Measurements from ENCODE around the gene CMBL. TPM values are rescaled to one million over a fixed set of nuclear protein-coding genes. Genes with fewer than 3 reads are reported as not detected.
A peak's percentile ranks its signal among the peaks of the same experiment; 100 is the strongest.

CMBL gene
- total RNA-seq = 10 to 100 TPM; 10.4 to 20.5 TPM
- 34.9 TPM for polyA plus RNA-seq (2013, experiment 1 of 2)
- polyA plus RNA-seq (2013, experiment 2 of 2) = 26.8 TPM
- long read RNA-seq, experiment 1, transcript CMBL-201 (6 exons, 2,335 nt) = major isoform, 6 of 11 reads
- long read RNA-seq, experiment 1, partial matches to known transcripts = 0 of 11 reads
- long read RNA-seq, experiment 1, other reads (novel, unspliced or antisense) = 4 of 11 reads
- long read RNA-seq, experiment 2, transcript CMBL-201 (6 exons, 2,335 nt) = major isoform, 27 of 32 reads
- long read RNA-seq, experiment 2, partial matches to known transcripts = 2 of 32 reads
- long read RNA-seq, experiment 2, other reads (novel, unspliced or antisense) = 2 of 32 reads
- long read RNA-seq, experiment 3, transcript CMBL-201 (6 exons, 2,335 nt) = major isoform, 21 of 26 reads
- long read RNA-seq, experiment 3, partial matches to known transcripts = 0 of 26 reads
- long read RNA-seq, experiment 3, other reads (novel, unspliced or antisense) = 2 of 26 reads
- long read RNA-seq, experiment 4, transcript CMBL-201 (6 exons, 2,335 nt) = major isoform, 12 of 17 reads
- long read RNA-seq, experiment 4, partial matches to known transcripts = 3 of 17 reads
- long read RNA-seq, experiment 4, other reads (novel, unspliced or antisense) = 2 of 17 reads

- H3K36me3 Mint-ChIP-seq (ENCODE audit: low read depth) = peaks cover 2% of the 10 kb centered on the region
- peaks cover 16% of the 10 kb centered on the region for H3K4me1 Mint-ChIP-seq
- peaks cover 13% of the 10 kb centered on the region for H3K27me3 Mint-ChIP-seq (ENCODE audit: insufficient read depth)
- H3K9ac ChIP-seq (ENCODE audit: extremely low read depth, low read length, poor library complexity, severe bottlenecking) = peak within 1 kb of the TSS; percentile 36
- H3K4me3 ChIP-seq (ENCODE audit: low read length) = peak within 1 kb of the TSS; percentile 85
- 8 to 9% methylated on average over 27 to 56 of the region's 56 CpGs for WGBS, 2 experiments (ENCODE audit: insufficient coverage in 1 of 2, insufficient read length in 1 of 2)
- no peak for TF ChIP-seq CTCF (conservative IDR thresholded peaks at IDR 0.05)
- peaks cover 2% of the 10 kb centered on the region for H3K9me3 Mint-ChIP-seq
- H3K9me3 ChIP-seq (ENCODE audit: control insufficient read depth, low read length) = peaks cover 6% of the 10 kb centered on the region
- peak within 1 kb of the TSS; percentile 72 for H3K4me3 Mint-ChIP-seq
- H3K27me3 ChIP-seq (ENCODE audit: control insufficient read depth, insufficient read depth, low read length, poor library complexity, severe bottlenecking) = peaks cover 6% of the 10 kb centered on the region
- H3K4me1 ChIP-seq (ENCODE audit: control insufficient read depth, insufficient read depth, low read length) = no peaks in the 10 kb centered on the region
- H3K27ac ChIP-seq (ENCODE audit: low read depth, low read length) = no peak within 1 kb of the TSS
- H3K27ac Mint-ChIP-seq = no peak within 1 kb of the TSS
- no peaks in the 10 kb centered on the region for H3K36me3 ChIP-seq (ENCODE audit: control insufficient read depth, insufficient read depth, low read length)
- DNase-seq = peak; percentile 80
These were observed at the start of gene CMBL for GRCh38 chr5:10307206-10308148. CMBL (minus strand) TSS chr5:10307902; CDS start chr5:10290762, 17,140 bp downstream.

- DNase-seq = no peak
- H3K9me3 Mint-ChIP-seq = no peaks in the 10 kb centered on the region
- H3K36me3 ChIP-seq (ENCODE audit: control insufficient read depth, insufficient read depth, low read length) = peaks cover 6% of the 10 kb centered on the region
- peaks cover 10% of the 10 kb centered on the region for H3K4me1 ChIP-seq (ENCODE audit: control insufficient read depth, insufficient read depth, low read length)
- 60 to 67% methylated on average over 6 to 16 of the region's 16 CpGs for WGBS, 2 experiments (ENCODE audit: insufficient coverage in 1 of 2, insufficient read length in 1 of 2)
- peak overlapping the region; percentile 99 for H3K4me3 ChIP-seq (ENCODE audit: low read length)
- peak overlapping the region; percentile 96 for H3K9ac ChIP-seq (ENCODE audit: extremely low read depth, low read length, poor library complexity, severe bottlenecking)
- no peak overlapping the region for H3K27ac Mint-ChIP-seq
- no peaks in the 10 kb centered on the region for H3K27me3 ChIP-seq (ENCODE audit: control insufficient read depth, insufficient read depth, low read length, poor library complexity, severe bottlenecking)
- no peak for TF ChIP-seq CTCF (conservative IDR thresholded peaks at IDR 0.05)
- peak overlapping the region; percentile 95 for H3K4me3 Mint-ChIP-seq
- peaks cover 5% of the 10 kb centered on the region for H3K36me3 Mint-ChIP-seq (ENCODE audit: low read depth)
- no peak overlapping the region for H3K27ac ChIP-seq (ENCODE audit: low read depth, low read length)
- H3K27me3 Mint-ChIP-seq (ENCODE audit: insufficient read depth) = no peaks in the 10 kb centered on the region
- H3K9me3 ChIP-seq (ENCODE audit: control insufficient read depth, low read length) = no peaks in the 10 kb centered on the region
- H3K4me1 Mint-ChIP-seq = peaks cover 35% of the 10 kb centered on the region
These were observed 47.6 kb upstream of the CMBL start for GRCh38 chr5:10355071-10355889.
